Osteocyte (in vitro differentiated cells): ENCODE results near the gene BCL2L1. TPM values are rescaled to one million over a fixed set of nuclear protein-coding genes. Genes with fewer than 3 reads are reported as not detected.

Experiments
- DNase-seq: peaks from one replicate; pipeline ENCODE4 v3.0.0; 2021; ENCODE audit warnings: mixed read lengths; ENCODE audit not compliant: unreplicated experiment; ENCODE audit errors: extremely low spot score
- H3K27ac Mint-ChIP-seq: one replicate; pipeline ENCODE4 v1.8.0; 2021; ENCODE audit warnings: mild to moderate bottlenecking, mixed read lengths; ENCODE audit not compliant: unreplicated experiment
- H3K27me3 Mint-ChIP-seq: one replicate; pipeline ENCODE4 v1.8.0; 2021; ENCODE audit warnings: mixed read lengths; ENCODE audit not compliant: unreplicated experiment
- H3K36me3 Mint-ChIP-seq: one replicate; pipeline ENCODE4 v1.8.0; 2021; ENCODE audit warnings: mixed read lengths; ENCODE audit not compliant: unreplicated experiment
- H3K4me1 Mint-ChIP-seq: one replicate; pipeline ENCODE4 v1.8.0; 2021; ENCODE audit warnings: mixed read lengths; ENCODE audit not compliant: unreplicated experiment
- H3K4me3 Mint-ChIP-seq: one replicate; pipeline ENCODE4 v1.8.0; 2021; ENCODE audit warnings: mild to moderate bottlenecking, moderate library complexity, mixed read lengths; ENCODE audit not compliant: unreplicated experiment
- H3K9me3 Mint-ChIP-seq: one replicate; pipeline ENCODE4 v1.8.0; 2021; ENCODE audit warnings: mixed read lengths; ENCODE audit not compliant: unreplicated experiment
- total RNA-seq: library from RNA; stranded (reverse); gene quantifications from 2 replicates; pipeline ENCODE4 v1.2.1, GENCODE V29; 2021
- TF ChIP-seq, protein P1 (sequence below): fragments of 200-600 bp; sonication (generic); IDR thresholded peaks from 2 replicates; pipeline ENCODE4 v1.5.0; 2021; ENCODE audit warnings: antibody characterized with exemption, mild to moderate bottlenecking, moderate library complexity

Gene BCL2L1
- total RNA-seq, 1 donor from 2014 or later, result 67.0 TPM

DNA sequence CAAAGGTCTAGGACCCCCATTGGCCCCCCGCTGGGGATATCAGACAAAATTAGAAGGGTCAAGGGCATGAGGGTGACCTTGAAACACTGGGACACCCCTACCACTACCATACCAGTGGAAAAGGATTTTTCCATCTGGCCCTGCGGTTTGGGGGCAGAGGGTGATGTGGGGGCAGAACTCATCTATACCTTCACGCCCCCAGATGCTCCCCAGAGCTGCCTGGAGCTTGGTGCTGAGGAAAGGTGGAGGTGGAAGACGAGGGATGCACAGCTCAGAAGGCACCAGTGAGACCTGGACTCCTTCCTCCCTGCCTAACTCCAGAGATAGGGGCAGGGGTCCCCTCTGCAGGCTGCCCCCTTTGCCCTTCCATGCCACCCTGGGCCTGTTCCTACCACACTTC is 83.9 kb downstream of the BCL2L1 start:
- Mint-ChIP-seq H3K9me3 (no peaks in the 10 kb centered on the region), H3K4me3 (no peak overlapping the region), H3K27me3 (peaks cover 3% of the 10 kb centered on the region), H3K4me1 (no peaks in the 10 kb centered on the region), H3K27ac (no peak overlapping the region), H3K36me3 (no peaks in the 10 kb centered on the region)
- TF ChIP-seq, protein P1, sequence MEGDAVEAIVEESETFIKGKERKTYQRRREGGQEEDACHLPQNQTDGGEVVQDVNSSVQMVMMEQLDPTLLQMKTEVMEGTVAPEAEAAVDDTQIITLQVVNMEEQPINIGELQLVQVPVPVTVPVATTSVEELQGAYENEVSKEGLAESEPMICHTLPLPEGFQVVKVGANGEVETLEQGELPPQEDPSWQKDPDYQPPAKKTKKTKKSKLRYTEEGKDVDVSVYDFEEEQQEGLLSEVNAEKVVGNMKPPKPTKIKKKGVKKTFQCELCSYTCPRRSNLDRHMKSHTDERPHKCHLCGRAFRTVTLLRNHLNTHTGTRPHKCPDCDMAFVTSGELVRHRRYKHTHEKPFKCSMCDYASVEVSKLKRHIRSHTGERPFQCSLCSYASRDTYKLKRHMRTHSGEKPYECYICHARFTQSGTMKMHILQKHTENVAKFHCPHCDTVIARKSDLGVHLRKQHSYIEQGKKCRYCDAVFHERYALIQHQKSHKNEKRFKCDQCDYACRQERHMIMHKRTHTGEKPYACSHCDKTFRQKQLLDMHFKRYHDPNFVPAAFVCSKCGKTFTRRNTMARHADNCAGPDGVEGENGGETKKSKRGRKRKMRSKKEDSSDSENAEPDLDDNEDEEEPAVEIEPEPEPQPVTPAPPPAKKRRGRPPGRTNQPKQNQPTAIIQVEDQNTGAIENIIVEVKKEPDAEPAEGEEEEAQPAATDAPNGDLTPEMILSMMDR, result no peak
- DNase-seq, result no peak

DNA sequence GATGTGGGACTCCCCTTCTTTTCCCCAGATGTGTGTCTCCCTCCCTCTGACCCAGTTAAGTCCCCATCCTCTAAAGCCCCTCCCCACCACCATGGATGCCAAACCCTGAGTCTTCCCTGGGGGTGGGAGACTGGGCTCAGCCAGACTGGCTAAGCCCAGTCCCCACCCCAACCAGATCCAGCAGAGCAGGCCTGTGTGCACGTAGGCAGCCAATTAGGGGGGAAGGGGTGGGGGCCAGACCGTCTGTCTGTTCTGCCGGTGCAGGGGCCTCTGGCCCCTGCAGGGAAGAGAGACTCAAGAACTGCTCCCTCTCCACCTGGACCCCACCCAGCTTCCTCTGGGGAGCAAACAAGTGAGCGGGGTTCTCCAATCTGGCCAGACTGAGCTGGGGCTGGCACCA is 84.4 kb downstream of the BCL2L1 start:
- Mint-ChIP-seq H3K27me3 (peaks cover 3% of the 10 kb centered on the region), H3K36me3 (no peaks in the 10 kb centered on the region), H3K27ac (no peak overlapping the region), H3K4me1 (no peaks in the 10 kb centered on the region), H3K9me3 (no peaks in the 10 kb centered on the region), H3K4me3 (no peak overlapping the region)
- no peak for DNase-seq
- TF ChIP-seq, protein P1, result no peak

DNA sequence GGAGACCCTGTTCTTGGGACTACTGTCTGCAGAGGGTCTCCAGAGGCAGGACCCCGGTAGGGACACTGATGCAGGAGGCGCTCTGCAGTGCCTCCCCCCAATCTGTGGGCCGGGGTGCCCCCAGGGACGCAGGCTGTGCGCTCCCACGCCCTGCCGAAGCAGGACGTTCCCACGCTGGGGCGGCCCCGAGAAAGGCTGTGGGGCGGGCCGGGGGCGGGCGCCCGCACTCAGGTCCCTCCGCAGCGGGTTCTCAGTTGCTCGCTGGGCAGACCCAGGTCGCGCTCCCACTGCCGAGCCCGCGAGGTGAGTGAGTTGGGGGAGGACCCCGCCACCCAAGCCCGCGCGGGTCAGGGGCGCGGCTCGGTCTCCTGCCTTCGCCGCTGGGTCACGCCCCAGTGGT is 85.0 kb downstream of the BCL2L1 start, which contains the start of gene COX4I2:
COX4I2 (plus strand) TSS at position 253 of the 400 bp plus-strand sequence. CDS start 1,106 bp downstream, outside the sequence.
- H3K4me3 Mint-ChIP-seq, result no peak within 1 kb of the TSS
- no peaks in the 10 kb centered on the region for H3K36me3 Mint-ChIP-seq
- DNase-seq, result no peak
- TF ChIP-seq, protein P1, result no peak
- peaks cover 3% of the 10 kb centered on the region for H3K27me3 Mint-ChIP-seq
- H3K9me3 Mint-ChIP-seq, result no peaks in the 10 kb centered on the region
- no peak within 1 kb of the TSS for H3K27ac Mint-ChIP-seq
- no peaks in the 10 kb centered on the region for H3K4me1 Mint-ChIP-seq

DNA sequence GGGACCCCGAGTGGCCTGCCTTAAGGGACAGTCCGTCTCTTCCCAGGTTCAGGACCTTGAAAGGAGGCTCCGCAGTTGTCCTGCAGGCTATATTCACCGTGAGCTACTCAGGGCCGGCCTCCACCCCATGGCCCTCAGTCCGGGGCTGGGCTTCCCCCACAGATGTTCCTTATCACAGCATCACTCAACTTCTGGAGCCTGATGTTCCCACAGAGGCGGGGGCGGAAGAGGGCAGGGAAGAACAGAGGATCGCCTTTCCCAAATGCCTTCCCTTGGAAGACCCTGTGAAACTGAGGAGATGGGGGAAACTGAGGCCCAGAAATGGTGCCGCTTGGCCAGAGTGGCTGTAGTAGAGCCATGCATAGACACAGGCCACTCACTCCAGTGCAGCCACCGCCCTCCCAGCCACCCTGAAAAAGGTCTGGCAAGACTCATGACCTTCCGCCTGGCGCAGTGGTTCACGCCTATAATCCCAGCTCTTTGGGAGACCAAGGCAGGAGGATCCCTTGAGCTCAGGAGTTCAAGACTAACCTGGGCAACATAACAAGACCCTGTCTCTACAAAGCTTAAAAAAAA is 89.2 kb downstream of the BCL2L1 start:
- H3K9me3 Mint-ChIP-seq, result no peaks in the 10 kb centered on the region
- no peaks in the 10 kb centered on the region for H3K4me1 Mint-ChIP-seq
- no peaks in the 10 kb centered on the region for H3K36me3 Mint-ChIP-seq
- H3K27me3 Mint-ChIP-seq, result no peaks in the 10 kb centered on the region
- no peak overlapping the region for H3K4me3 Mint-ChIP-seq
- no peak for DNase-seq
- no peak overlapping the region for H3K27ac Mint-ChIP-seq
- TF ChIP-seq, protein P1, result no peak

DNA sequence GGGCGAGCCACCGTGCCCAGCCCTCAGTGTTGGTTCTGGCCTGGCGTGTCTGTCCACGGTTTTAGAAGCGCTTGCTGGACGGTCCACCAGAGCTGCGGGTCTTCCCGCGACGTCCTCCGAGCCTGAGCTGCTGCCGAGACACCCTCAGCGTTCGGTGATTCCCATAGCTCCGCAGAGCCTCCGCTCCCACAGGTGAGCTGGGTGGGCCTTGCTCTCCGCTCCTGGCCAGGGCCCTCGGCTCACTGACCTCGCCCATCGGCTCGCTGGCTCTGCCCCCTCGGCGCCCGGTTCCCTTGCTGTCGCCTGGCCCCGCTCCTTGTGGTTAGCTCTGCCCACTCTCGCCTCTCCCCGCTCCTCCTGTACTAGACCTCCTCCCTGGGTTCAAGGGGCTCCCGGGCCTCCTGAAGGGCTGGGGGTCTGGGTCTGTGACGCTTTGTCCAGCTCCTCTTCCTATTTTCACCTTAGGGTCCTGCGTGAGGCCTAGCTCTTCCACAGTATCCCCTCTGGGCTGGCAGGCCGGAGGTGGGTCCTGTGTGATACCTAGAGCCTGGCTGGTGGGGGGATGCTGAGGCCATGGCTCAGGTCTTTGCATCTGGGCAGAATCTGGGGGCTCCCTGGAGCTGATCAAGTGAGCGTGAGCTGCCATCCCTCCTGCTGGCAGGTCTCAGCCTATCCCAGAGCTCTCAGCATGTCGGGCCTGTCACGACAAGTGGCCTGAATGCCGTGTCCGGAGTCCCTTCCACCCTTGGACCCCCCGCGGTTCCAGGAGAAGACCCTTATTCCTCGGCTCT is 89.9 kb downstream of the BCL2L1 start:
- Mint-ChIP-seq H3K27ac (no peak overlapping the region), H3K36me3 (no peaks in the 10 kb centered on the region), H3K4me1 (no peaks in the 10 kb centered on the region), H3K27me3 (no peaks in the 10 kb centered on the region), H3K4me3 (no peak overlapping the region), H3K9me3 (no peaks in the 10 kb centered on the region)
- DNase-seq, result no peak
- TF ChIP-seq, protein P1, result no peak
